ENCODE measurements around the gene MMP20.
A peak's percentile ranks its signal among the peaks of the same experiment; 100 is the strongest.

The MMP20 gene

DNA sequence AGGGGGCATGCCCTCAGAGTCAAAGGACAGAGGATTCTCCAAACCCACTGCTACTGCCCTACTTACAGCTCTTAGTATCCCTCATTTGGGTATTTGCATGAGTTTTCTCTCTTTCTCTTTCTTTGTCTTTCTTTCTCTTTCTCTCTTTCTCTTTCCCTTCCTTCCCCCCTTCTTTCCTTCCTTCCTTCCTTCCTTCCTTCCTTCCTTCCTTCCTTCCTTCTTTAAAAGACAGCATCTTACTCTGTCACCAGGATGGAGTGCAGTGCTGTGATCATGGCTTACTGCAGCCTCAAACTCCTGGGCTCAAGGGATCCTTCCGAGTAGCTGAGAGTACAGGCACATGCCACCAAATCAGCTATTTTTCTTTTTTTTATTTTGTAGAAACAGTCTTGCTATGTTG lies 80.5 kb downstream of the MMP20 start:
- no peak overlapping the region for H3K4me3 ChIP-seq (ENCODE audit: low read length in 2 of 2)
- peaks cover 0 to under 1% of the 10 kb centered on the region in 2 donors for H3K4me1 ChIP-seq (ENCODE audit: control insufficient read depth in 2 of 2, insufficient read depth in 1 of 2, low read depth in 1 of 2, low read length in 2 of 2)
- no peak overlapping the region for H3K14ac ChIP-seq (ENCODE audit: low read length)
- no peak overlapping the region for H4K91ac ChIP-seq (ENCODE audit: low read depth, low read length, poor library complexity)
- no peak overlapping the region for H4K8ac ChIP-seq (ENCODE audit: low read depth, low read length)
- no peak for DNase-seq (ENCODE audit: low spot score)
- no peak overlapping the region for H2BK5ac ChIP-seq (ENCODE audit: low read length)
- no peak overlapping the region for H3K4ac ChIP-seq (ENCODE audit: low read length)
- H2AK5ac ChIP-seq (ENCODE audit: low read depth, low read length), result no peak overlapping the region
- H2AFZ ChIP-seq (ENCODE audit: low read length), result no peak overlapping the region
- H3K27me3 ChIP-seq (ENCODE audit: control insufficient read depth in 3 of 3, insufficient read depth in 3 of 3, low read depth in 1 of 3, low read length in 3 of 3), result no peaks in the 10 kb centered on the region
- H2BK15ac ChIP-seq (ENCODE audit: low read length), result no peak overlapping the region
- no peak overlapping the region for H3K9ac ChIP-seq (ENCODE audit: low read depth, low read length, poor library complexity)
- H3K9me3 ChIP-seq (replicated peaks in 1 of 2; ENCODE audit: control insufficient read depth in 2 of 2, insufficient read depth in 1 of 2, low read depth in 1 of 2, low read length in 2 of 2), result no peaks in the 10 kb centered on the region
- H3K23ac ChIP-seq (ENCODE audit: low read depth, low read length, poor library complexity), result no peak overlapping the region
- H3K36me3 ChIP-seq (replicated peaks in 1 of 2; ENCODE audit: control insufficient read depth in 2 of 2, insufficient read depth in 2 of 2, low read length in 2 of 2), result no peaks in the 10 kb centered on the region
- H2BK120ac ChIP-seq (ENCODE audit: low read depth, low read length), result no peak overlapping the region
- WGBS, 2 donors (ENCODE audit: extremely low coverage in 2 of 2, insufficient read length in 2 of 2, insufficient replicate concordance in 1 of 2), result no CpG with 5 or more reads among the region's 1 CpG
- no peaks in the 10 kb centered on the region for H3K79me1 ChIP-seq (ENCODE audit: low read depth, low read length)
- no peak overlapping the region for H3K27ac ChIP-seq (replicated peaks; ENCODE audit: low read length)
- no peak overlapping the region for H2BK12ac ChIP-seq (ENCODE audit: low read length)
- H3K18ac ChIP-seq (ENCODE audit: low read length), result no peak overlapping the region
- H3K4me2 ChIP-seq (ENCODE audit: insufficient read depth, low read length, poor library complexity, severe bottlenecking), result no peak overlapping the region

DNA sequence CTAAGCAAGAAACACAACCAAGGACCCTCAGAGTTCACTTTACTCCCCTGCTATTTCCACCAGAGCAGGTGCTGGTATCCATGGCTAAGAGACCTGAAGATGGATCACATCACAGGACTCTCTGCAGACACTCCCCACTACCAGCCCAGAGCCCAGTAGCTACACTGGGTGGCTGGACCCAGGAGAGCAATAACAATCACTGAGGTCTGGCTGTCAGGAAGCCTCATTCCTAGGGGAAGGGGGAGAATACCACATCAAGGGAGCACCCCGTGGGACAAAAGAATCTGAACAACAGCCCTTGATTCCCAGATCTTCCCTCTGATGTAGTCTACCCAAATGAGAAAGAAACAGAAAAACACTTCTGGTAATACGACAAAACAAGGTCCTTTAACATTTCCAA lies 85.6 kb downstream of the MMP20 start:
- Histone ChIP-seq H3K9ac (ENCODE audit: low read depth, low read length, poor library complexity) (no peak overlapping the region), H3K27me3 (ENCODE audit: control insufficient read depth in 3 of 3, insufficient read depth in 3 of 3, low read depth in 1 of 3, low read length in 3 of 3) (peaks cover 0 to 2% (median 0%) of the 10 kb centered on the region in 3 experiments), H3K27ac (replicated peaks; ENCODE audit: low read length) (no peak overlapping the region), H3K23ac (ENCODE audit: low read depth, low read length, poor library complexity) (peak overlapping the region; percentile 2), H3K4me2 (ENCODE audit: insufficient read depth, low read length, poor library complexity, severe bottlenecking) (no peak overlapping the region), H2AK5ac (ENCODE audit: low read depth, low read length) (no peak overlapping the region), H3K9me3 (replicated peaks in 1 of 2; ENCODE audit: control insufficient read depth in 2 of 2, insufficient read depth in 1 of 2, low read depth in 1 of 2, low read length in 2 of 2) (no peaks in the 10 kb centered on the region), H2BK5ac (ENCODE audit: low read length) (no peak overlapping the region), H3K4me1 (ENCODE audit: control insufficient read depth in 2 of 2, insufficient read depth in 1 of 2, low read depth in 1 of 2, low read length in 2 of 2) (peaks cover 0 to 3% of the 10 kb centered on the region in 2 donors), H3K4me3 (ENCODE audit: low read length in 2 of 2) (no peak overlapping the region), H3K14ac (ENCODE audit: low read length) (no peak overlapping the region), H2BK15ac (ENCODE audit: low read length) (no peak overlapping the region), H4K91ac (ENCODE audit: low read depth, low read length, poor library complexity) (no peak overlapping the region), H2AFZ (ENCODE audit: low read length) (no peak overlapping the region), H3K4ac (ENCODE audit: low read length) (no peak overlapping the region), H2BK12ac (ENCODE audit: low read length) (no peak overlapping the region), H2BK120ac (ENCODE audit: low read depth, low read length) (no peak overlapping the region), H3K36me3 (replicated peaks in 1 of 2; ENCODE audit: control insufficient read depth in 2 of 2, insufficient read depth in 2 of 2, low read length in 2 of 2) (no peaks in the 10 kb centered on the region), H3K79me1 (ENCODE audit: low read depth, low read length) (no peaks in the 10 kb centered on the region), H4K8ac (ENCODE audit: low read depth, low read length) (no peak overlapping the region), H3K18ac (ENCODE audit: low read length) (no peak overlapping the region)
- no CpG with 5 or more reads among the region's 2 CpGs for WGBS, 2 donors (ENCODE audit: extremely low coverage in 2 of 2, insufficient read length in 2 of 2, insufficient replicate concordance in 1 of 2)
- no peak for DNase-seq (ENCODE audit: low spot score)

DNA sequence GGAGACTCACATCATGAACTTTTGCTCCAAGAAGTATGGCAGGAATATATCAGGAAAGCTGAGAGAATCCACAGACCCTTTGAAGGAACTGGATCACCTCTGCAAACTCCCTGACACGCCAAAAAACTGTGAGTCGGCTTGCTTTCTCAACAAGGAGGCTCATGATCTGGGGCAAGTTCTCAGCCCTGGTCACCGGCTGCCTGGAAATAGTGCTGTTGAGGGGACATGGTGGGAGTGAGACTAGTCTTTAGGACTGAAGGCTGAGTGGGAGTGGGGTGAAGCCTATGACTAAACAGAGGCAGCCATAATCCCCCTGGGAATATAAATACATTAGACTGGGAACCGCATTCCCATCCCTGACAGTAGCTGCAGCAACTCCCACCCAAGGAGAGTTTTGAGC lies 86.2 kb downstream of the MMP20 start:
- WGBS, 2 donors (ENCODE audit: extremely low coverage in 2 of 2, insufficient read length in 2 of 2, insufficient replicate concordance in 1 of 2), result no CpG with 5 or more reads among the region's 4 CpGs

DNA sequence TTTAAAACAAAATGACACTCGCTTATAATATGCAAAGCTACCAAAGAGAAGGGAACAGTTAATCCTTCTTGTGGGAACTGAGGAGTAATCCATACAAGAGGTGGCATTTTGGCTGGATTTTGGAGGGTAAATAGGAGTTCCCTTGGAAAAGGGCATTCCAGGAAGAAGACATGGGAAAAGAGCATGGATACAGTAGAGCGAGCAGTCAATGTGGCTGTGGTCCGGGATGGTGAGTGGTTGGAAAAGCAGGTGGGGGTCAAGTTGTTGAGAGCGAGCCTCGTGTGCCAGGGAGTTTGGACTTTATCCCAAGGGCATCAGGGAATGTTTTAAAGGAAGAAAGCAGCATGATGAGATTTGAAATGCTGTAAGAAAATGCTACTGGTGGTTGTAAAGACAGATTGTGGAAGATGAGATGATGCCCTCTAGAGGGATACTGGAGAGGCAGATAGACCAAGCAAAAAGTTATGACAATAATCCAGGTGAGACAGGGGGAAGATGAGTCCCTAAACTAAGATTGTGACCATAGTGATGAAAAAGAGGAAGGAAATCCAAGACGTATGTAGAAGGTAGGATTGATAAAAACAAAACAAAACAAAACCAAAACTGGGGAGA lies 90.8 kb downstream of the MMP20 start:
- no CpG with 5 or more reads among the region's 6 CpGs for WGBS, 2 donors (ENCODE audit: extremely low coverage in 2 of 2, insufficient read length in 2 of 2, insufficient replicate concordance in 1 of 2)
- H3K18ac ChIP-seq (ENCODE audit: low read length), result no peak overlapping the region
- no peak overlapping the region for H2BK5ac ChIP-seq (ENCODE audit: low read length)
- H2AK5ac ChIP-seq (ENCODE audit: low read depth, low read length), result no peak overlapping the region
- H3K36me3 ChIP-seq (replicated peaks in 1 of 2; ENCODE audit: control insufficient read depth in 2 of 2, insufficient read depth in 2 of 2, low read length in 2 of 2), result no peaks in the 10 kb centered on the region
- H3K14ac ChIP-seq (ENCODE audit: low read length), result no peak overlapping the region
- H3K27ac ChIP-seq (replicated peaks; ENCODE audit: low read length), result no peak overlapping the region
- no peak overlapping the region for H3K4me2 ChIP-seq (ENCODE audit: insufficient read depth, low read length, poor library complexity, severe bottlenecking)
- no peaks in the 10 kb centered on the region for H3K79me1 ChIP-seq (ENCODE audit: low read depth, low read length)
- no peak overlapping the region for H2AFZ ChIP-seq (ENCODE audit: low read length)
- H3K27me3 ChIP-seq (ENCODE audit: control insufficient read depth in 3 of 3, insufficient read depth in 3 of 3, low read depth in 1 of 3, low read length in 3 of 3), result peaks cover 0 to 2% (median 0%) of the 10 kb centered on the region in 3 experiments
- no peak overlapping the region for H3K4me3 ChIP-seq (ENCODE audit: low read length in 2 of 2)
- no peak overlapping the region for H2BK120ac ChIP-seq (ENCODE audit: low read depth, low read length)
- H3K4me1 ChIP-seq (ENCODE audit: control insufficient read depth in 2 of 2, insufficient read depth in 1 of 2, low read depth in 1 of 2, low read length in 2 of 2), result no peaks in the 10 kb centered on the region
- H4K8ac ChIP-seq (ENCODE audit: low read depth, low read length), result no peak overlapping the region
- H4K91ac ChIP-seq (ENCODE audit: low read depth, low read length, poor library complexity), result no peak overlapping the region
- DNase-seq (ENCODE audit: low spot score), result no peak
- H3K9me3 ChIP-seq (replicated peaks in 1 of 2; ENCODE audit: control insufficient read depth in 2 of 2, insufficient read depth in 1 of 2, low read depth in 1 of 2, low read length in 2 of 2), result no peaks in the 10 kb centered on the region
- H3K9ac ChIP-seq (ENCODE audit: low read depth, low read length, poor library complexity), result no peak overlapping the region
- no peak overlapping the region for H2BK12ac ChIP-seq (ENCODE audit: low read length)
- no peak overlapping the region for H3K23ac ChIP-seq (ENCODE audit: low read depth, low read length, poor library complexity)
- H3K4ac ChIP-seq (ENCODE audit: low read length), result no peak overlapping the region
- no peak overlapping the region for H2BK15ac ChIP-seq (ENCODE audit: low read length)

More for the DNA sequence above, 86.2 kb downstream of the MMP20 start:
- H3K14ac ChIP-seq (ENCODE audit: low read length), result no peak overlapping the region
- H2BK120ac ChIP-seq (ENCODE audit: low read depth, low read length), result no peak overlapping the region
- no peak overlapping the region for H4K8ac ChIP-seq (ENCODE audit: low read depth, low read length)
- no peak for DNase-seq (ENCODE audit: low spot score)
- H3K27me3 ChIP-seq (ENCODE audit: control insufficient read depth in 3 of 3, insufficient read depth in 3 of 3, low read depth in 1 of 3, low read length in 3 of 3), result peaks cover 0 to 2% (median 0%) of the 10 kb centered on the region in 3 experiments
- H3K79me1 ChIP-seq (ENCODE audit: low read depth, low read length), result no peaks in the 10 kb centered on the region
- no peak overlapping the region for H2BK5ac ChIP-seq (ENCODE audit: low read length)
- H2AK5ac ChIP-seq (ENCODE audit: low read depth, low read length), result no peak overlapping the region
- H3K4me2 ChIP-seq (ENCODE audit: insufficient read depth, low read length, poor library complexity, severe bottlenecking), result no peak overlapping the region
- H3K36me3 ChIP-seq (replicated peaks in 1 of 2; ENCODE audit: control insufficient read depth in 2 of 2, insufficient read depth in 2 of 2, low read length in 2 of 2), result no peaks in the 10 kb centered on the region
- H3K9me3 ChIP-seq (replicated peaks in 1 of 2; ENCODE audit: control insufficient read depth in 2 of 2, insufficient read depth in 1 of 2, low read depth in 1 of 2, low read length in 2 of 2), result no peaks in the 10 kb centered on the region
- no peak overlapping the region for H3K27ac ChIP-seq (replicated peaks; ENCODE audit: low read length)
- H2BK12ac ChIP-seq (ENCODE audit: low read length), result no peak overlapping the region
- H3K9ac ChIP-seq (ENCODE audit: low read depth, low read length, poor library complexity), result no peak overlapping the region
- H2AFZ ChIP-seq (ENCODE audit: low read length), result no peak overlapping the region
- H3K23ac ChIP-seq (ENCODE audit: low read depth, low read length, poor library complexity), result no peak overlapping the region
- H3K4me3 ChIP-seq (ENCODE audit: low read length in 2 of 2), result no peak overlapping the region
- H3K4me1 ChIP-seq (ENCODE audit: control insufficient read depth in 2 of 2, insufficient read depth in 1 of 2, low read depth in 1 of 2, low read length in 2 of 2), result peaks cover 0 to 3% of the 10 kb centered on the region in 2 donors
- no peak overlapping the region for H2BK15ac ChIP-seq (ENCODE audit: low read length)
- no peak overlapping the region for H3K4ac ChIP-seq (ENCODE audit: low read length)
- no peak overlapping the region for H4K91ac ChIP-seq (ENCODE audit: low read depth, low read length, poor library complexity)
- no peak overlapping the region for H3K18ac ChIP-seq (ENCODE audit: low read length)
